Prostate gland (tissue), 2 donors: ENCODE data around the gene KRT35. TPM values are rescaled to one million over a fixed set of nuclear protein-coding genes. Genes with fewer than 3 reads are reported as not detected.
A peak's percentile ranks its signal among the peaks of the same experiment; 100 is the strongest.

ENCODE experiments used
- DNase-seq: peaks from one replicate; pipeline ENCODE4 v3.0.0-alpha.2; 2019; ENCODE audit warnings: low spot score
- H3K27ac ChIP-seq, 2 donors: fragments of 200-600 bp; sonication (generic); 2 replicates each; pipeline ENCODE4 v1.5.1; 2017 to 2019
- H3K27me3 ChIP-seq: fragments of 200-600 bp; sonication (generic); replicated peaks from 2 replicates; pipeline ENCODE4 v1.5.1; 2019; ENCODE audit not compliant: insufficient read depth
- H3K36me3 ChIP-seq, 2 donors: fragments of 200-600 bp; sonication (generic); 1 replicate in 1 of 2; 2 replicates in 1 of 2; pipeline versions ENCODE4 v1.5.1 to v1.8.1; 2017 to 2019
- H3K4me1 ChIP-seq: fragments of 200-600 bp; sonication (generic); replicated peaks from 2 replicates; pipeline ENCODE4 v1.5.1; 2019
- H3K4me3 ChIP-seq, 2 donors: fragments of 200-600 bp; sonication (generic); 2 replicates each; pipeline ENCODE4 v1.5.1; 2017 to 2019
- H3K9me3 ChIP-seq: fragments of 200-600 bp; sonication (generic); 2 replicates; pipeline ENCODE4 v1.5.1; 2017
- POLR2A ChIP-seq: fragments of 450-650 bp; IDR thresholded peaks from one replicate; pipeline ENCODE4 v1.6.1; 2016; ENCODE audit warnings: antibody characterized with exemption, mild to moderate bottlenecking
- POLR2AphosphoS5 ChIP-seq: sonication (generic); formaldehyde crosslinking; IDR thresholded peaks from one replicate; pipeline ENCODE4 v1.6.1; 2017; ENCODE audit warnings: antibody characterized with exemption
- WGBS: methylation state at CpG from one replicate; pipeline ENCODE4 v1.1.5; 2018; 5-methylcytosine and 5-hydroxymethylcytosine counted together
- intact Hi-C: fragments of 100-400 bp; cut with DNase I; formaldehyde crosslinking; loops from one replicate; pipeline ENCODE4 v1.14.2; 2022
- total RNA-seq, 2 donors: library from RNA; depleted of rRNA; stranded (reverse); fragments of >200 nt; gene quantifications; one replicate each; pipeline ENCODE4 v1.1.0, GENCODE V29; 2016
- TF ChIP-seq, protein P1 (sequence below), 4 experiments: fragments of 200-600 bp in 2 of 4; fragments of 450-650 bp in 2 of 4; sonication (generic) in 2 of 4; IDR thresholded peaks; 1 replicate in 3 of 4; 2 replicates in 1 of 4; pipeline ENCODE4 v1.5.1; 2016 to 2019; ENCODE audit warnings: antibody characterized with exemption in 4 of 4, mild to moderate bottlenecking in 2 of 4, moderate library complexity in 2 of 4

KRT35 gene
- total RNA-seq, 2 donors from 2014 or later: not detected

DNA sequence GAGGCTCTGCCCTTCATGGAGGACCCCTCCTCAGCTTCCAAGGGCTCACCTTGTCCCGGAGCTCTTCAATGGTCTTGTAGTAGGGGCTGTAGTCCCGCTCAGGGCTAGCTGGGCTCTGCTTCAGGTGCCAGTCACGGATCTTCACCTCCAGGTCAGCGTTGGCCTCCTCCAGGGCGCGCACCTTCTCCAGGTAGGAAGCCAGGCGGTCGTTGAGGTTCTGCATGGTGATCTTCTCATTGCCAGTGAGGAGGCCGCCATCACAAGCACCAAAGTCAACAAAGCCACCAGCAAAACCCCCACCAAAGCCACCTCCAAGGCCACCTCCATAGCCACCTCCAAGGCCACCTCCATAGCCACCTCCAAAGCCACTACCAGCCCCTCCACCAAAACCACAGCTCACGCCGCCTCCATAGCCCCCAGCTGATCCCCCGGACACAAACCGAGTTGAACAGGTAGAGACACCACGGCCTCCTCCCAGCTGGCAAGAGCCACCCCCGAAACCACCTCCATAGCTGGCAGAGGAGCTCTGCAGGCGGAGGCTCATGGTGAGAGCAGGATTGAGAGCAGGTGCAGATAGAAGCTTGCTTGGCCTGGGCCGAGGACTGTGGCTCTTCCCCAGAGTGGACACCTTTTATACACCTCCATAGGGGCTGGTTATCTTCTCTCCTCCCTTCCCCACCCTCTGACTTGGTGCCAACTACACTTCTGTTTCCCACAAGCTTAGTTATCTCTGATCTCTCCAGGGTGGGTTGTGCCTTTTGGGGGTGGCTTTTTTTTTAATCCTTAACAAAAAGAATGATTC, 24.3 kb upstream of the KRT35 start, which contains the start of gene KRT13:
KRT13 (minus strand) TSS at position 606 of the 802 bp plus-strand sequence; CDS start at position 544, 62 bp downstream.
- Histone ChIP-seq H3K4me1 (no peaks in the 10 kb centered on the region), H3K27me3 (no peaks in the 10 kb centered on the region), H3K27ac (no peak within 1 kb of the TSS), H3K36me3 (no peaks in the 10 kb centered on the region), H3K9me3 (no peaks in the 10 kb centered on the region), H3K4me3 (no peak within 1 kb of the TSS)
- DNase-seq: no peak
- 79% methylated on average over 17 of the region's 17 CpGs for WGBS
- intact Hi-C loops: loop anchor here (5.0 kb wide), 1 partner anchor 43 kb away; no protein-coding TSS in a partner anchor
- TF ChIP-seq, protein P1, sequence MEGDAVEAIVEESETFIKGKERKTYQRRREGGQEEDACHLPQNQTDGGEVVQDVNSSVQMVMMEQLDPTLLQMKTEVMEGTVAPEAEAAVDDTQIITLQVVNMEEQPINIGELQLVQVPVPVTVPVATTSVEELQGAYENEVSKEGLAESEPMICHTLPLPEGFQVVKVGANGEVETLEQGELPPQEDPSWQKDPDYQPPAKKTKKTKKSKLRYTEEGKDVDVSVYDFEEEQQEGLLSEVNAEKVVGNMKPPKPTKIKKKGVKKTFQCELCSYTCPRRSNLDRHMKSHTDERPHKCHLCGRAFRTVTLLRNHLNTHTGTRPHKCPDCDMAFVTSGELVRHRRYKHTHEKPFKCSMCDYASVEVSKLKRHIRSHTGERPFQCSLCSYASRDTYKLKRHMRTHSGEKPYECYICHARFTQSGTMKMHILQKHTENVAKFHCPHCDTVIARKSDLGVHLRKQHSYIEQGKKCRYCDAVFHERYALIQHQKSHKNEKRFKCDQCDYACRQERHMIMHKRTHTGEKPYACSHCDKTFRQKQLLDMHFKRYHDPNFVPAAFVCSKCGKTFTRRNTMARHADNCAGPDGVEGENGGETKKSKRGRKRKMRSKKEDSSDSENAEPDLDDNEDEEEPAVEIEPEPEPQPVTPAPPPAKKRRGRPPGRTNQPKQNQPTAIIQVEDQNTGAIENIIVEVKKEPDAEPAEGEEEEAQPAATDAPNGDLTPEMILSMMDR (IDR thresholded peaks at IDR 0.05): no peak
- TF ChIP-seq POLR2AphosphoS5 (no peak), POLR2A (no peak)

DNA sequence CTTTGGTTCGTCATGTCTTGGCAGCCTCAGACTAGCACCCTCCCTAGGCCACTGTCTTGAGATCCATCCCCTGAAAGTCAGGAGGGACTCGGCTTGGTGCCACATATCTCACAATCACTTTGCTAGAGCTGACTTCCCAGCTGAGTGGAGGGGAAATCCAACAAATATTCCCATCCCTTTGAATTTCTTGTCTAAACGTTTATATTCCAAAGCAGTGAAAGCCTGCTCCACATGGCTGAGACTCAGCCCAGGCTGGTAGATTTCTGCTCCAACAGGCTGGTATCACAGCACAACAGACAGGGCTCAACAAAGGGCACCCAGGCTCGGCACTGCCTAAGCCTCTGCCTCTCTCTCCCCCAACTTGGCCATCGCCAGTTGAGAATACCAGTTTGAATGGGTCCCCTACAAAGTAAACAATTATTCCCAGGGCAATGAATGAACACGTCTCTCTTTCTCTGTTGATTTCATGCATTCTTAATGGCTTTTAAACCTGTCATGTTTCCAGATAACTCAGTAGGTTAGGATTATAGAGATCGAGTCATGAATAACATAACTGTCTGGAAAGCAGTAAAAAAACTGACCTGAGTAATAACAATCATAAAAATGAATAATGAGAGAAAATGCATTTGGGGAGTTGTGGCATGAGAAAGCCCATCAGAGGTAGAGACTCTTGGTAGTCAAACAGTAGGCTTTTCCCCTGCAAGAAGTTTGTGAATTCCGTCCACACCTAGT, 23.5 kb upstream of the KRT35 start:
- WGBS: 25% methylated on average over 8 of the region's 8 CpGs
- H3K27ac ChIP-seq: no peak overlapping the region

DNA sequence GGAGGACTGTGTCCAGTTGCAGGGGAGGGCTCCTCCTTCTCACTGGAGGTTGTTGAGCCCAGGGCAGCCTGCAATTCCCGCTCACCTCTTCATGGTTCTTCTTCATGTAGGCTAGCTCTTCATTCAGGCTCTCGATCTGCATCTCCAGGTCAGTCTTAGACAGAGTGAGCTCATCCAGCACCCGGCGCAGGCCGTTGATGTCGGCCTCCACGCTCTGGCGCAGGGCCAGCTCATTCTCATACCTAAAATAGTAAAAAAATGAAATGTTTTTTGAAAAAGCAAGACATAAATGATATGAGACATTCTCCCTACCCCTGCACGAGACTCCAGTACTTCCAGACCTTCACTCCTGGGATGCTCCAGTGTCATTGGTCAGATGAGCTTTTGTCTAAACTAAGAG, 22.3 kb upstream of the KRT35 start:
- H3K9me3 ChIP-seq: no peaks in the 10 kb centered on the region
- H3K36me3 ChIP-seq: no peaks in the 10 kb centered on the region
- WGBS: 72% methylated on average over 9 of the region's 9 CpGs
- DNase-seq: no peak
- H3K4me1 ChIP-seq: no peaks in the 10 kb centered on the region
- H3K4me3 ChIP-seq: no peak overlapping the region
- intact Hi-C loops: no loop called here
- TF ChIP-seq POLR2A (no peak), POLR2AphosphoS5 (no peak)
- TF ChIP-seq, protein P1 (IDR thresholded peaks at IDR 0.05): no peak
- no peak overlapping the region for H3K27ac ChIP-seq
- H3K27me3 ChIP-seq: no peaks in the 10 kb centered on the region

More for the DNA sequence above, 23.5 kb upstream of the KRT35 start:
- no peak for DNase-seq
- Histone ChIP-seq H3K36me3 (no peaks in the 10 kb centered on the region), H3K9me3 (no peaks in the 10 kb centered on the region), H3K4me1 (no peaks in the 10 kb centered on the region), H3K27me3 (no peaks in the 10 kb centered on the region), H3K4me3 (no peak overlapping the region)
- TF ChIP-seq POLR2A (no peak), POLR2AphosphoS5 (peak; percentile 15)
- intact Hi-C loops: no loop called here

DNA sequence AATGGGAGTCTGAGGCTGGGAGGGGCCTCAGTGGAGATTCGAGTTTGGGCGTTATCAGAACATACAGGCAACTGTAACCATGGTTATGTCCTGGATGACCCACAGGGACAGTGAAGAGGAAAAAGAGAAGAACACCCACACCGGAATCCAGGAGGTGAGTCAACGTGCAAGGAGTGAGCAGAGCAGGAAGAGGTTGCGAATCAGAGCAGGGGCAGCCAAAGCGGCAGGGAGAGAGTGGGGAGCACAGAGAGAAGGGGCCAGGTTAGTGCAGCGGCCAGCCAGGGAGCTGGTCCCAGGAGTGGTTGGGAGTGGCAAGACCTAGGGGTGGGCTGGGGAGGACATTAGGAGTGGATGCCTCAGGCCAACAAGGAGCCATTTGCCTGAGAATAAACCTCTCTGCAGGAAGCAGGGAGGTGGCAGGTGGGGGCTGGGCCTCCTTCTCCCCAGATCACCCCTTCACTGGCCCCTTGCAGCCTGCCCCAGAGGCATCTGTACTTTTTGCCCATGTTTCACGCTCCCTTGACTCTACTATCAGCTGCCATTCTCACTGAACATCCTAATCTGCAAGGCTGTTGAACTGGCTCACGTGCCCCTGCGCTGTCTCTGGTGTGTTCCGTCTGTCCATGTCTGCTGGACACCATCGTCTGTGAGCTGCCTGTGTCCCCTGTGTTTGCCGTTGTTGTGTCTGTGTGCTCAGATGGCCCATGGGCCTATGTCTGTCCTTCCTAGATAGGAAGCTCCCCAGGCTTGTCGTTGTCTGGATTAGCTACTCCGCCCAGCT, 19.4 kb upstream of the KRT35 start:
- Histone ChIP-seq H3K27ac (no peak overlapping the region), H3K27me3 (no peaks in the 10 kb centered on the region), H3K36me3 (no peaks in the 10 kb centered on the region), H3K9me3 (no peaks in the 10 kb centered on the region), H3K4me1 (no peaks in the 10 kb centered on the region), H3K4me3 (no peak overlapping the region)
- DNase-seq: no peak
- intact Hi-C loops: no loop called here
- TF ChIP-seq, protein P1 (IDR thresholded peaks at IDR 0.05): no peak
- 80% methylated on average over 15 of the region's 15 CpGs for WGBS

GRCh38 chr17:41499714-41500113, 18.8 kb upstream of the KRT35 start:
- H3K27ac ChIP-seq: no peak overlapping the region
- intact Hi-C loops: no loop called here
- TF ChIP-seq POLR2A: no peak
- TF ChIP-seq POLR2AphosphoS5: no peak
- TF ChIP-seq, protein P1 (IDR thresholded peaks at IDR 0.05): no peak
- H3K4me3 ChIP-seq: no peak overlapping the region
- H3K27me3 ChIP-seq: no peaks in the 10 kb centered on the region
- no peaks in the 10 kb centered on the region for H3K36me3 ChIP-seq
- 89% methylated on average over 5 of the region's 5 CpGs for WGBS
- no peaks in the 10 kb centered on the region for H3K4me1 ChIP-seq
- DNase-seq: no peak
- no peaks in the 10 kb centered on the region for H3K9me3 ChIP-seq
